ENCODE measurements around the gene BDH2.

BDH2 gene

GRCh38 chr4:103099691-103100392 lies at the start of gene BDH2:
TSS of gene BDH2 (minus strand) at chr4:103099834. CDS start at chr4:103096254, 3,580 bp downstream.
- DNase-seq (ENCODE audit: low read depth), result peak; percentile 90
- H3K4me3 ChIP-seq (ENCODE audit: low read depth, low read length), result peak within 1 kb of the TSS; percentile 72
- peak; percentile 55 for TF ChIP-seq CTCF (IDR thresholded peaks at IDR 0.05; ENCODE audit: insufficient read depth, low read depth, low read length, missing control alignments)

GRCh38 chr4:103144926-103145325 lies 45.3 kb upstream of the BDH2 start:
- TF ChIP-seq CTCF (IDR thresholded peaks at IDR 0.05; ENCODE audit: insufficient read depth, low read depth, low read length, missing control alignments), result no peak
- no peak for DNase-seq (ENCODE audit: low read depth)
- no peak overlapping the region for H3K4me3 ChIP-seq (ENCODE audit: low read depth, low read length)

- no peak for TF ChIP-seq CTCF (IDR thresholded peaks at IDR 0.05; ENCODE audit: insufficient read depth, low read depth, low read length, missing control alignments)
- H3K4me3 ChIP-seq (ENCODE audit: low read depth, low read length), result no peak overlapping the region
- no peak for DNase-seq (ENCODE audit: low read depth)
Observed at GRCh38 chr4:103137446-103137827, 37.8 kb upstream of the BDH2 start.

GRCh38 chr4:103136671-103137445 lies 37.2 kb upstream of the BDH2 start:
- no peak for TF ChIP-seq CTCF (IDR thresholded peaks at IDR 0.05; ENCODE audit: insufficient read depth, low read depth, low read length, missing control alignments)
- no peak overlapping the region for H3K4me3 ChIP-seq (ENCODE audit: low read depth, low read length)
- no peak for DNase-seq (ENCODE audit: low read depth)

GRCh38 chr4:103129174-103129573 lies 29.5 kb upstream of the BDH2 start:
- DNase-seq (ENCODE audit: low read depth), result no peak
- TF ChIP-seq CTCF (IDR thresholded peaks at IDR 0.05; ENCODE audit: insufficient read depth, low read depth, low read length, missing control alignments), result no peak
- H3K4me3 ChIP-seq (ENCODE audit: low read depth, low read length), result no peak overlapping the region

- DNase-seq (ENCODE audit: low read depth), result no peak
- TF ChIP-seq CTCF (IDR thresholded peaks at IDR 0.05; ENCODE audit: insufficient read depth, low read depth, low read length, missing control alignments), result no peak
- no peak overlapping the region for H3K4me3 ChIP-seq (ENCODE audit: low read depth, low read length)
Observed at GRCh38 chr4:103126126-103126525, 26.5 kb upstream of the BDH2 start.

All from GM12865 (cell line).